HG03460 (cell line): ENCODE data around the gene CD9.

ENCODE experiments used
- ATAC-seq: cut with Tn5 transposase; IDR thresholded peaks from one replicate; pipeline ENCODE4 v1.9.1; 2021; ENCODE audit not compliant: unreplicated experiment

Gene CD9

GRCh38 chr12:6235906-6236640 is 35.9 kb downstream of the CD9 start:
- ATAC-seq: no peak

GRCh38 chr12:6236641-6236940 is 36.4 kb downstream of the CD9 start:
- ATAC-seq: no peak

- ATAC-seq: no peak
Observed at GRCh38 chr12:6237830-6238229, 37.6 kb downstream of the CD9 start.

GRCh38 chr12:6238875-6239274 is 38.7 kb downstream of the CD9 start:
- no peak for ATAC-seq

GRCh38 chr12:6241495-6241894 is 41.3 kb downstream of the CD9 start:
- ATAC-seq: no peak

- ATAC-seq: no peak
Observed at GRCh38 chr12:6249580-6249979, 49.4 kb downstream of the CD9 start.

GRCh38 chr12:6250343-6250742 is 50.1 kb downstream of the CD9 start:
- ATAC-seq: no peak

- no peak for ATAC-seq
Observed at GRCh38 chr12:6253278-6253677, 53.1 kb downstream of the CD9 start.

- no peak for ATAC-seq
Observed at GRCh38 chr12:6254491-6254890, 54.3 kb downstream of the CD9 start.

GRCh38 chr12:6257007-6257406 is 56.8 kb downstream of the CD9 start:
- ATAC-seq: no peak

GRCh38 chr12:6262211-6262610 is 62.0 kb downstream of the CD9 start:
- ATAC-seq: no peak

- no peak for ATAC-seq
Observed at GRCh38 chr12:6262623-6263022, 62.4 kb downstream of the CD9 start.

- no peak for ATAC-seq
Observed at GRCh38 chr12:6263931-6264330, 63.7 kb downstream of the CD9 start.

- ATAC-seq: no peak
Observed at GRCh38 chr12:6264402-6265037, 64.3 kb downstream of the CD9 start.

- ATAC-seq: no peak
Observed at GRCh38 chr12:6265038-6265405, 64.8 kb downstream of the CD9 start.

- no peak for ATAC-seq
Observed at GRCh38 chr12:6266541-6266966, 66.4 kb downstream of the CD9 start.

- ATAC-seq: no peak
Observed at GRCh38 chr12:6266971-6267721, 66.9 kb downstream of the CD9 start.

- ATAC-seq: no peak
Observed at GRCh38 chr12:6268484-6269157, 68.4 kb downstream of the CD9 start.

- ATAC-seq: no peak
Observed at GRCh38 chr12:6269986-6270385, 69.8 kb downstream of the CD9 start.

GRCh38 chr12:6271281-6271680 is 71.1 kb downstream of the CD9 start:
- ATAC-seq: no peak

GRCh38 chr12:6272300-6273204 is 72.4 kb downstream of the CD9 start:
- no peak for ATAC-seq
